ENCODE results near the gene CHST4.

The CHST4 gene

GRCh38 chr16:71528257-71528656 is 2.0 kb downstream of the CHST4 start:
- peaks cover 71% of the 10 kb centered on the region for H3K27me3 ChIP-seq

GRCh38 chr16:71528863-71529262 is 2.6 kb downstream of the CHST4 start:
- Histone ChIP-seq H3K36me3 (no peaks in the 10 kb centered on the region), H3K27me3 (peaks cover 70% of the 10 kb centered on the region), H3K4me1 (no peaks in the 10 kb centered on the region), H3K9me3 (no peaks in the 10 kb centered on the region), H3K4me3 (ENCODE audit: low read depth, low read length) (no peak overlapping the region)
- DNase-seq, result no peak
- TF ChIP-seq CTCF (IDR thresholded peaks at IDR 0.05; ENCODE audit: low read depth, low read length), result no peak

More at GRCh38 chr16:71528257-71528656, 2.0 kb downstream of the CHST4 start:
- no peak overlapping the region for H3K4me3 ChIP-seq (ENCODE audit: low read depth, low read length)
- no peaks in the 10 kb centered on the region for H3K9me3 ChIP-seq
- no peak for DNase-seq
- H3K4me1 ChIP-seq, result no peaks in the 10 kb centered on the region
- H3K36me3 ChIP-seq, result no peaks in the 10 kb centered on the region
- TF ChIP-seq CTCF (IDR thresholded peaks at IDR 0.05; ENCODE audit: low read depth, low read length), result no peak

GRCh38 chr16:71532366-71532765 is 6.1 kb downstream of the CHST4 start:
- TF ChIP-seq CTCF (IDR thresholded peaks at IDR 0.05; ENCODE audit: low read depth, low read length), result no peak
- H3K9me3 ChIP-seq, result no peaks in the 10 kb centered on the region
- DNase-seq, result no peak

GRCh38 chr16:71536752-71537499 is 10.7 kb downstream of the CHST4 start:
- no peak overlapping the region for H3K4me3 ChIP-seq (ENCODE audit: low read depth, low read length)
- no peak for TF ChIP-seq CTCF (IDR thresholded peaks at IDR 0.05; ENCODE audit: low read depth, low read length)
- no peak for DNase-seq
- H3K9me3 ChIP-seq, result no peaks in the 10 kb centered on the region
- peaks cover 20% of the 10 kb centered on the region for H3K27me3 ChIP-seq
- no peaks in the 10 kb centered on the region for H3K4me1 ChIP-seq
- no peaks in the 10 kb centered on the region for H3K36me3 ChIP-seq

More at GRCh38 chr16:71532366-71532765, 6.1 kb downstream of the CHST4 start:
- Histone ChIP-seq H3K4me1 (no peaks in the 10 kb centered on the region), H3K4me3 (ENCODE audit: low read depth, low read length) (no peak overlapping the region), H3K36me3 (no peaks in the 10 kb centered on the region), H3K27me3 (peaks cover 44% of the 10 kb centered on the region)

GRCh38 chr16:71537643-71538042 is 11.4 kb downstream of the CHST4 start:
- Histone ChIP-seq H3K4me3 (ENCODE audit: low read depth, low read length) (no peak overlapping the region), H3K4me1 (no peaks in the 10 kb centered on the region), H3K9me3 (no peaks in the 10 kb centered on the region), H3K27me3 (peaks cover 13% of the 10 kb centered on the region), H3K36me3 (no peaks in the 10 kb centered on the region)
- TF ChIP-seq CTCF (IDR thresholded peaks at IDR 0.05; ENCODE audit: low read depth, low read length), result peak; percentile 74
- DNase-seq, result peak; percentile 42

GRCh38 chr16:71542377-71542776 is 16.2 kb downstream of the CHST4 start:
- DNase-seq, result peak; percentile 71
- H3K4me1 ChIP-seq, result no peaks in the 10 kb centered on the region
- no peaks in the 10 kb centered on the region for H3K36me3 ChIP-seq
- peaks cover 20% of the 10 kb centered on the region for H3K27me3 ChIP-seq
- peak; percentile 82 for TF ChIP-seq CTCF (IDR thresholded peaks at IDR 0.05; ENCODE audit: low read depth, low read length)
- no peak overlapping the region for H3K4me3 ChIP-seq (ENCODE audit: low read depth, low read length)
- H3K9me3 ChIP-seq, result no peaks in the 10 kb centered on the region

Data from BE2C (cell line).